GM21825 (cell line): ENCODE data around the gene ITGB1BP2.
"Not testable (repeated sequence)": the region's sequence is repeated elsewhere in the genome, so short reads cannot be mapped to it uniquely, and the experiment has no call there.

Experiments
- ATAC-seq: cut with Tn5 transposase; IDR thresholded peaks from one replicate; pipeline ENCODE4 v1.9.1; 2021; ENCODE audit warnings: mild to moderate bottlenecking, moderate library complexity; ENCODE audit not compliant: unreplicated experiment

The ITGB1BP2 gene

DNA sequence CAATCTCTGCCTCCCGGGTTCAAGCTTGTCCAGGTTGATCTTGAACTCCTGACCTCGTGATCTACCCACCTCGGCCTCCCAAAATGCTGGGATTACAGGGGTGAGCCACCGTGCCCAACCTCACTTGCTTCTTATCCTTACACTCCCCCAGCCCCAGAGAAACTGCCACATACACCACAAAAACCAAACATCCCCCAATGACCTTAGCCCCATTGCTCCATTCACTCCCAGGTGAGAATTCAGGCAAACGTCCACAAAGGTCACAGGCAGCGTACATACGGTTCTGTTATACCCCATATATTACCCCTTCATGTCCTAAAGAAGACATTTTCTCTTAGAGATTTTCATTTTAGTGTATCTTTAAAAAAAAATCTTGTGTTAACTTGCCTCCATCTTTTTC, 1.1 kb upstream of the ITGB1BP2 start:
- ATAC-seq = not testable (repeated sequence)

DNA sequence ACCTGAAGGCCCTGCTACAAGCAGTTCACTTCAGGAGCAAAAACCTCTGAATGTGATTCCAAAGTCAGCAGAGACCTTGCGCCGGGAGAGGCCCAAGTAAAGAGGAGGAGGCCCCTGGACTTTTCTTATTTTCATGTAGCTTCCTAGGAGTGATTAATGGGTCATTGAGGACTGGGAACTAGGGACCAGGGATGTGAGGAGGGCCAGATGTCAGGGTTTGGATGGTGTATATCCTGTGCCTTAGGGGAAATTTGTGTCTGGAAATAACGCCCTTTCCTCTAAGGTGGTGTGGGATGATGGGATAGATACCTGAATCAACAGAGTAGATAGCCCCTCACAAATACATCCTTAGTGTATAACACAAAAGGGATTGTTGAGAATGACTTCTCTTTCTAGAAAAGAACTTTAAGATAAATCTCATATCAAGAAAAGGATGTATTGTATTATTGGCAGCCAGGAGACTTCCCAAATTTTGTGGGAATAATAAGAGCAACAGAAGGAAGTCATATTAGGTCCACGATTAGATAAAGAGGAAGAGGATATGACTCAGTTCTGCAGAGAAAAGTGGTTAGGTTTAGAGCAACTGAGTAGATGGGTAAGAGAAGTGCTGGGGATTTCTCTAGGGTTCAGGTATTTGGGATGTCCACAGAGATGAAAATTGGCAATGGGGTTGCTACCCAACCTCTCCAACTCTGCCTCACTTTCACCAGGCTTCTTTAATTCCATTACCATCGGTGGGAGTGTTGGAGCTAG, 1.1 kb downstream of the ITGB1BP2 start:
- no peak for ATAC-seq

GRCh38 chrX:71304561-71304960, 3.0 kb downstream of the ITGB1BP2 start:
- no peak for ATAC-seq

GRCh38 chrX:71315917-71316316, 14.4 kb downstream of the ITGB1BP2 start:
- no peak for ATAC-seq

DNA sequence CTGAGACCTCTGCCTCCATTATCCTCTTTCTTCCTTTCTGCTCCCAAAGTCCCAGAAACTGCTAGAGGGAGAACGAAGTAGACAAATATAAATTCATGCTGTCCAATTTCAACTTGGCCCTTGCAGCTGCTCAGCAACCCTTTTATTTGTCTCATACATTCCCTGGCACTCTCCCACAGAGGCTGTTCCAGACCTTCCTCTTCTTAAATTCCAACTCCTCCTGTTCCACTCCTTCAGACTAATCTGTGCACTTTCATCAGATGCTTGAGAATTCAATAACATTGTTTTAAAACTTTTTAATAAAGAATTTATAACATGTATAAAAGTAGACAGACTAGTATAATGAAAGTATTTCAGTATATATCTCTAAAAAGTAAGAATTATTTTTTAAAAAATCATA, 15.4 kb downstream of the ITGB1BP2 start:
- ATAC-seq = not testable (repeated sequence)

- no peak for ATAC-seq
These were observed 18.6 kb downstream of the ITGB1BP2 start for GRCh38 chrX:71320126-71320525.

GRCh38 chrX:71321731-71322130, 20.2 kb downstream of the ITGB1BP2 start:
- ATAC-seq = no peak

DNA sequence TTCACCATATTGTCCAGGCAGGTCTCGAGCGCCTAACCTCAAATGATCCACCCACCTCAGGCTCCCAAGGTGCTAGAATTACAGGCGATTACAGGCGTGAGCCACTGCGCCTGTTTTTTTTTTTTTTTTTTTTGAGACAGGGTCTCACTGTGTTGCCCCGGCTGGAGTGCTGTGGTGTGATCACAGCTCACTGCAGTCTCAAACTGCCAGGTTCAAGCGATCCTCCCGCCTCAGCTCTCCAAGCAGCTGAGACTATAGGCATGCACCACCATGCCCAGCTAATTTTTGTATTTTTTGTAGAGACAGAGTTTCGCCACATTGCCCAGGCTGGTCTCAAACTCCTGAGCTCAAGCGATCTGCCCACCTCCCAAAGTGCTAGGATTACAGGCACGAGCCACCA, 22.9 kb downstream of the ITGB1BP2 start:
- not testable (repeated sequence) for ATAC-seq

- ATAC-seq = no peak
These were observed 24.8 kb downstream of the ITGB1BP2 start for GRCh38 chrX:71326394-71326793.

GRCh38 chrX:71349151-71349665, 47.7 kb downstream of the ITGB1BP2 start:
- ATAC-seq = not testable (repeated sequence)

DNA sequence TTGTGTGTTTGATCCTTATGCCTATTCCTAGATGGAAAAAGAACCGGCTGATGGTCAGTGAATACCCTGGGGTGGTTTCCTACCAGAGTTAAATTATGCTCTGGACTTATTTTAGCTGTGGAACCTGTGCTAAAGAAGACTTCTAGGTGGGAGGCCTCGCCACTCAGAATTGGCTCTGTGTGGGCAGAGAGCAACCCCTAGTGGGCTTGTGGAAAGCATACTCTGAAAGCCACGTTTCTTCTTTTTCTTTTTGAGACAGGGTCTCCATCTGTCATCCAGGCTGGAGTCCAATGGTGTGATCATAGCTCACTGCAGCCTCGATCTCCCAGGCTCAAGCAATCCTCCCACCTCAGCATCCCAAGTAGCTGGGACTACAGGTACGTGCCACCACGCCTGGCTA, 48.3 kb downstream of the ITGB1BP2 start:
- ATAC-seq = not testable (repeated sequence)

DNA sequence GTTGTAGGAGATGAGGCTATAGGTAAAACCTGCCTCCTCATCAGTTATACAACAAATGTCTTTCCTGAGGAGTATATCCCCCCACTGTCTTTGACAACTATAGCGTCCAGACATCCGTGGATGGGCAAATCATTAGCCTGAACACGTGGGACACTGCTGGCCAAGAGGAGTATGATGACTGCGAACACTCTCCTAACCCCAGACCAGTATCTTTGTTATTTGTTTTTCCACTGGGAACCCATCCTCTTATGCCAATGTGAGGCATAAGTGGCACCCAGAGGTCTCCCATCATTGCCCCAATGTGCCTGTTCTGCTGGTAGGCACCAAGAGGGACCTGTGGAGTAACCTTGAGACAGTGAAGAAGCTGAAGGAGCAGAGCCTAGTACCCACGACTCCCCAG, 50.9 kb downstream of the ITGB1BP2 start:
- not testable (repeated sequence) for ATAC-seq
